H1 (cell line): Measurements from ENCODE around the gene URAD. TPM values are rescaled to one million over a fixed set of nuclear protein-coding genes. Genes with fewer than 3 reads are reported as not detected.

Experiments used
- MAFK ChIP-seq: IDR thresholded peaks from 2 replicates; pipeline ENCODE4 v1.6.1; 2012; ENCODE audit warnings: low read depth, mild to moderate bottlenecking, improper control_type of control experiment, low read length
- POU5F1 ChIP-seq: IDR thresholded peaks from 2 replicates; pipeline ENCODE4 v1.6.1; 2011; ENCODE audit warnings: low read depth, mild to moderate bottlenecking, low read length, moderate library complexity
- SAP30 ChIP-seq: fragments of 300-600 bp; sonication (generic); IDR thresholded peaks from 2 replicates; pipeline ENCODE4 v1.7.1; 2012; ENCODE audit warnings: low read length, moderate library complexity, mild to moderate bottlenecking, inconsistent platforms; ENCODE audit not compliant: insufficient read depth, insufficient replicate concordance
- SP4 ChIP-seq: IDR thresholded peaks from 2 replicates; pipeline ENCODE4 v1.6.1; 2012; ENCODE audit warnings: low read length, inconsistent platforms
- polyA plus RNA-seq, 7 experiments: library from polyadenylated mRNA; depleted of rRNA in 3 of 7; stranded (reverse) in 5 of 7; unstranded in 2 of 7; fragments of >200 nt in 5 of 7; fragments of 200-250 nt in 2 of 7; gene quantifications; 1 replicate in 5 of 7; 2 replicates in 1 of 7; 4 replicates in 1 of 7; pipeline versions ENCODE4 v1.2.1 to v1.2.3, GENCODE V29; 2011 to 2013; ENCODE audit warnings: missing spikeins in 2 of 7, mixed read lengths in 2 of 7
- total RNA-seq: library from RNA; stranded (reverse); fragmentation: NEBNext Ultra II Directional; extraction: Animal tissue kit (Norgen Biotek cat#: 25700); gene quantifications from 2 replicates; pipeline ENCODE4 v1.2.1, GENCODE V29; 2021
- TF ChIP-seq, protein P1 (sequence below): IDR thresholded peaks from 2 replicates; pipeline ENCODE4 v1.6.1; 2011; ENCODE audit warnings: low read depth, mild to moderate bottlenecking, low read length; ENCODE audit not compliant: insufficient read depth

URAD gene
- total and polyA plus RNA-seq, 2 of the 8 experiments (the other 6 are each of a cell fraction or from before 2014, with no cell fraction given): not detected

DNA sequence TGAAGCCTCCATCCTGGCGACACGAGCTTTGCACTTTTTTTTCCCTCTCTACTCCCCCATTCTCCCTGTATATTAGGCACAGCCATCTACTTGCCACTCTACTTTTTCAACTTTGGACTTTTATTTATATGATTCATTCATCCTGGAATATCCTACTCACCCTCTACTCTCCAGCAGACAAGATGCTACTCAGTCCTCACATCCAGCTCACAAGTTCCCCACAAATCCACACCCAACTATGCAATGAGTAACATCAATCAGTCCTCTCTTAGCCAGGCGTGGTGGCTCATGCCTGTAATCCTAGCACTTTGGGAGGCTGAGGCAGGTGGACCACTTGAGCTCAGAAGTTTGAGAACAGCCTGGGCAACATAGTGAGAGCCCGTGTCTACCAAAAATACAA, 23.9 kb upstream of the URAD start (continued):
- no peak for TF ChIP-seq SAP30
- TF ChIP-seq POU5F1: no peak
- no peak for TF ChIP-seq MAFK
- no peak for TF ChIP-seq SP4
- TF ChIP-seq, protein P1, sequence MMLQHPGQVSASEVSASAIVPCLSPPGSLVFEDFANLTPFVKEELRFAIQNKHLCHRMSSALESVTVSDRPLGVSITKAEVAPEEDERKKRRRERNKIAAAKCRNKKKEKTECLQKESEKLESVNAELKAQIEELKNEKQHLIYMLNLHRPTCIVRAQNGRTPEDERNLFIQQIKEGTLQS: no peak
- TF ChIP-seq, all 59 proteins: peak for 0
